Smooth muscle cell of the brain vasculature (primary cell): ENCODE results near the gene SLC13A2.
"Not testable (repeated sequence)": the region's sequence is repeated elsewhere in the genome, so short reads cannot be mapped to it uniquely, and the experiment has no call there.

Experiments used
- DNase-seq: peaks from one replicate; pipeline ENCODE4 v3.0.0-alpha.2; 2012; ENCODE audit warnings: low read depth, low spot score

Gene SLC13A2

GRCh38 chr17:28514561-28515002 lies 41.1 kb downstream of the SLC13A2 start:
- no peak for DNase-seq

- DNase-seq: no peak
Measured at GRCh38 chr17:28515518-28515917, 42.1 kb downstream of the SLC13A2 start.

- no peak for DNase-seq
Measured at GRCh38 chr17:28518132-28518531, 44.7 kb downstream of the SLC13A2 start.

- no peak for DNase-seq
Measured at GRCh38 chr17:28518578-28518977, 45.1 kb downstream of the SLC13A2 start.

GRCh38 chr17:28519236-28519635 lies 45.8 kb downstream of the SLC13A2 start:
- no peak for DNase-seq

- DNase-seq: no peak
Measured at GRCh38 chr17:28520687-28521086, 47.2 kb downstream of the SLC13A2 start.

- DNase-seq: no peak
Measured at GRCh38 chr17:28521311-28522085, 48.1 kb downstream of the SLC13A2 start.

- not testable (repeated sequence) for DNase-seq
Measured at GRCh38 chr17:28522281-28522680, 48.8 kb downstream of the SLC13A2 start.

GRCh38 chr17:28523186-28523585 lies 49.7 kb downstream of the SLC13A2 start:
- DNase-seq: no peak

- no peak for DNase-seq
Measured at GRCh38 chr17:28523876-28524275, 50.4 kb downstream of the SLC13A2 start.

GRCh38 chr17:28524476-28525424 lies 51.3 kb downstream of the SLC13A2 start:
- no peak for DNase-seq

GRCh38 chr17:28526381-28526780 lies 52.9 kb downstream of the SLC13A2 start:
- no peak for DNase-seq

GRCh38 chr17:28527181-28527681 lies 53.8 kb downstream of the SLC13A2 start:
- no peak for DNase-seq

GRCh38 chr17:28527859-28528258 lies 54.4 kb downstream of the SLC13A2 start:
- DNase-seq: no peak

GRCh38 chr17:28528327-28529012 lies 55.0 kb downstream of the SLC13A2 start:
- no peak for DNase-seq

GRCh38 chr17:28529013-28529400 lies 55.6 kb downstream of the SLC13A2 start:
- DNase-seq: no peak

- DNase-seq: no peak
Measured at GRCh38 chr17:28530250-28530649, 56.8 kb downstream of the SLC13A2 start.

- DNase-seq: no peak
Measured at GRCh38 chr17:28530926-28531325, 57.5 kb downstream of the SLC13A2 start.

- no peak for DNase-seq
Measured at GRCh38 chr17:28532050-28532960, 58.9 kb downstream of the SLC13A2 start.

- DNase-seq: no peak
Measured at GRCh38 chr17:28533091-28533807, 59.8 kb downstream of the SLC13A2 start.
